Mesendoderm (in vitro differentiated cells): ENCODE data around the gene GSG1L2.

Source experiments
- DNase-seq: peaks from one replicate; pipeline ENCODE4 v3.0.0; 2013
- H2AK5ac ChIP-seq: 2 replicates; pipeline ENCODE4 v1.6.1; 2013; ENCODE audit warnings: low read length, inconsistent platforms
- H2BK120ac ChIP-seq: 2 replicates; pipeline ENCODE4 v1.6.1; 2013; ENCODE audit warnings: low read depth, mild to moderate bottlenecking, low read length, moderate library complexity, mixed read lengths
- H2BK15ac ChIP-seq: replicated peaks from 2 replicates; pipeline ENCODE4 v1.6.1; 2013; ENCODE audit warnings: low read depth, mild to moderate bottlenecking, moderate library complexity
- H2BK5ac ChIP-seq: 2 replicates; pipeline ENCODE4 v1.6.1; 2013; ENCODE audit warnings: low read length, inconsistent platforms
- H3K18ac ChIP-seq: 2 replicates; pipeline ENCODE4 v1.6.1; 2013; ENCODE audit warnings: mild to moderate bottlenecking, low read length, mixed read lengths
- H3K23ac ChIP-seq: one replicate; pipeline ENCODE4 v1.6.1; 2013; ENCODE audit warnings: low read length
- H3K27ac ChIP-seq: 2 replicates; pipeline ENCODE4 v1.5.1; 2013; ENCODE audit warnings: low read depth, mild to moderate bottlenecking, inconsistent platforms, low read length, moderate library complexity
- H3K27me3 ChIP-seq: 2 replicates; pipeline ENCODE4 v1.6.1; 2013; ENCODE audit warnings: low read length, control low read depth, mild to moderate bottlenecking, inconsistent platforms; ENCODE audit not compliant: insufficient read depth, poor library complexity
- H3K36me3 ChIP-seq: 2 replicates; pipeline ENCODE4 v1.6.1; 2013; ENCODE audit warnings: low read length, inconsistent platforms; ENCODE audit not compliant: control insufficient read depth, insufficient read depth
- H3K4ac ChIP-seq: one replicate; pipeline ENCODE4 v1.6.1; 2013; ENCODE audit warnings: low read depth, mild to moderate bottlenecking, low read length, moderate library complexity
- H3K4me1 ChIP-seq: 2 replicates; pipeline ENCODE4 v1.6.1; 2013; ENCODE audit warnings: low read depth, low read length, inconsistent platforms; ENCODE audit not compliant: control insufficient read depth
- H3K4me2 ChIP-seq: 2 replicates; pipeline ENCODE4 v1.6.1; 2013; ENCODE audit warnings: low read length
- H3K4me3 ChIP-seq: 2 replicates; pipeline ENCODE4 v1.5.1; 2013; ENCODE audit warnings: mild to moderate bottlenecking, low read length
- H3K56ac ChIP-seq: one replicate; pipeline ENCODE4 v1.6.1; 2013; ENCODE audit warnings: low read length
- H3K79me1 ChIP-seq: 2 replicates; pipeline ENCODE4 v1.6.1; 2013; ENCODE audit warnings: low read length, inconsistent platforms
- H3K79me2 ChIP-seq: 2 replicates; pipeline ENCODE4 v1.6.1; 2013; ENCODE audit warnings: mild to moderate bottlenecking, low read length; ENCODE audit not compliant: control insufficient read depth, insufficient read depth
- H3K9ac ChIP-seq: 2 replicates; pipeline ENCODE4 v1.6.1; 2013; ENCODE audit warnings: low read length, inconsistent platforms
- H4K5ac ChIP-seq: one replicate; pipeline ENCODE4 v1.6.1; 2013; ENCODE audit warnings: low read length
- H4K8ac ChIP-seq: one replicate; pipeline ENCODE4 v1.6.1; 2013; ENCODE audit warnings: low read depth, mild to moderate bottlenecking, control low read depth, low read length, moderate library complexity
- WGBS: extraction: QIAGEN DNeasy Blood & Tissue Kit; methylation state at CpG from one replicate; pipeline ENCODE4 v1.1.7; 2013; ENCODE audit warnings: low lambda C conversion rate, missing lambda C conversion rate; ENCODE audit not compliant: insufficient coverage; ENCODE audit errors: extremely low coverage; 5-methylcytosine and 5-hydroxymethylcytosine counted together

The GSG1L2 gene

GRCh38 chr17:9760266-9760665 lies 61.6 kb downstream of the GSG1L2 start:
- no peak overlapping the region for H3K27ac ChIP-seq
- H2BK120ac ChIP-seq, result no peak overlapping the region
- H3K36me3 ChIP-seq, result no peaks in the 10 kb centered on the region
- no peak overlapping the region for H3K23ac ChIP-seq
- no peak overlapping the region for H3K56ac ChIP-seq
- H3K18ac ChIP-seq, result no peak overlapping the region
- no peaks in the 10 kb centered on the region for H3K79me1 ChIP-seq
- no peak overlapping the region for H4K5ac ChIP-seq
- no peaks in the 10 kb centered on the region for H3K79me2 ChIP-seq
- H3K4me2 ChIP-seq, result no peak overlapping the region
- no peak overlapping the region for H4K8ac ChIP-seq
- H3K4ac ChIP-seq, result no peak overlapping the region
- H3K9ac ChIP-seq, result no peak overlapping the region
- WGBS, result no CpG with 5 or more reads among the region's 1 CpG
- H3K27me3 ChIP-seq, result no peaks in the 10 kb centered on the region
- H2AK5ac ChIP-seq, result no peak overlapping the region
- H2BK15ac ChIP-seq, result no peak overlapping the region
- H2BK5ac ChIP-seq, result no peak overlapping the region
- H3K4me3 ChIP-seq, result no peak overlapping the region
- no peak for DNase-seq
- no peaks in the 10 kb centered on the region for H3K4me1 ChIP-seq

GRCh38 chr17:9755083-9755482 lies 66.8 kb downstream of the GSG1L2 start:
- Histone ChIP-seq H2BK15ac (no peak overlapping the region), H3K27ac (no peak overlapping the region), H2BK120ac (no peak overlapping the region), H3K23ac (no peak overlapping the region), H2AK5ac (no peak overlapping the region), H3K4me1 (no peaks in the 10 kb centered on the region), H3K9ac (no peak overlapping the region), H3K4me3 (no peak overlapping the region), H4K8ac (no peak overlapping the region), H3K79me2 (no peaks in the 10 kb centered on the region), H3K36me3 (no peaks in the 10 kb centered on the region), H3K79me1 (no peaks in the 10 kb centered on the region), H4K5ac (no peak overlapping the region), H3K18ac (no peak overlapping the region), H3K4me2 (no peak overlapping the region), H3K4ac (no peak overlapping the region), H3K27me3 (no peaks in the 10 kb centered on the region), H2BK5ac (no peak overlapping the region), H3K56ac (no peak overlapping the region)
- DNase-seq, result peak; percentile 68
- WGBS, result no CpG with 5 or more reads among the region's 3 CpGs
